Panc1 (cell line): Measurements from ENCODE around the gene CPA5. TPM values are rescaled to one million over a fixed set of nuclear protein-coding genes. Genes with fewer than 3 reads are reported as not detected.

ENCODE experiments used
- ATAC-seq: fragments of 200-7000 bp; cut with Tn5 transposase; 2 replicates; pipeline ENCODE4 v1.9.1; 2020; ENCODE audit warnings: mild to moderate bottlenecking, moderate library complexity
- BruUV-seq: library from RNA; stranded (reverse); fragments of 400-500 nt; replicated peaks from 2 replicates; lab custom pipeline; 2021; lab: Mats Ljungman, UMichigan
- CTCF ChIA-PET: fragments of 300-600 bp; sonication (Branson Sonifier 250); formaldehyde crosslinking; loops from one replicate; lab custom pipeline; 2022; ENCODE audit warnings: antibody characterized with exemption; lab: Charles Lee
- POLR2A ChIA-PET: fragments of 300-600 bp; sonication (Branson Sonifier 250); formaldehyde crosslinking; loops from one replicate; lab custom pipeline; 2022; ENCODE audit warnings: antibody characterized with exemption; lab: Charles Lee
- DNase-seq: peaks from one replicate; pipeline ENCODE4 v3.0.0-alpha.2; 2010; ENCODE audit warnings: low read depth, low spot score
- H3K27ac ChIP-seq: 2 replicates; pipeline ENCODE4 v1.5.1; 2011; ENCODE audit warnings: mild to moderate bottlenecking, low read length, inconsistent platforms
- H3K27me3 ChIP-seq: fragments of 200-500 bp; sonication (Bioruptor generic); 2 replicates; pipeline ENCODE4 v1.6.0; 2014; ENCODE audit warnings: low read length, inconsistent platforms; ENCODE audit not compliant: control insufficient read depth, insufficient read depth
- H3K36me3 ChIP-seq: fragments of 200-500 bp; sonication (Bioruptor generic); 2 replicates; pipeline ENCODE4 v1.5.1; 2014; ENCODE audit warnings: inconsistent platforms, mild to moderate bottlenecking, low read length, moderate library complexity; ENCODE audit not compliant: control insufficient read depth, insufficient read depth
- H3K4me1 ChIP-seq: 2 replicates; pipeline ENCODE4 v1.5.1; 2011; ENCODE audit warnings: inconsistent platforms, mild to moderate bottlenecking, low read length, moderate library complexity; ENCODE audit not compliant: control insufficient read depth, insufficient read depth
- H3K4me3 ChIP-seq, 2 experiments: 2 replicates each; pipeline ENCODE4 v1.5.1; 2011 to 2012; ENCODE audit warnings: low read depth in 2 of 2, low read length in 2 of 2, mild to moderate bottlenecking in 2 of 2, inconsistent platforms in 1 of 2, moderate library complexity in 1 of 2
- H3K9me3 ChIP-seq: fragments of 200-500 bp; sonication (Bioruptor generic); 2 replicates; pipeline ENCODE4 v1.5.1; 2014; ENCODE audit warnings: low read depth, mild to moderate bottlenecking, inconsistent platforms, low read length, moderate library complexity; ENCODE audit not compliant: control insufficient read depth, insufficient read depth
- POLR2AphosphoS5 ChIP-seq: IDR thresholded peaks from 2 replicates; pipeline ENCODE4 v1.6.1; 2012; ENCODE audit warnings: mild to moderate bottlenecking, low read depth, low read length, moderate library complexity
- SIN3A ChIP-seq: IDR thresholded peaks from 2 replicates; pipeline ENCODE4 v1.6.1; 2012; ENCODE audit warnings: low read depth, mild to moderate bottlenecking, low read length, moderate library complexity, borderline replicate concordance; ENCODE audit not compliant: insufficient read depth
- TCF7L2 ChIP-seq: IDR thresholded peaks from 2 replicates; pipeline ENCODE4 v1.6.1; 2011; ENCODE audit warnings: mild to moderate bottlenecking, low read depth, low read length, inconsistent platforms
- in situ Hi-C: cut with HindIII; loops from 2 replicates; pipeline ENCODE4 v1.10.0; 2016; ENCODE audit warnings: low sequenced_read_pairs, low pct_unique_long_range_greater_than_20kb
- intact Hi-C: fragments of 100-400 bp; cut with micrococcal nuclease; formaldehyde crosslinking; loops from one replicate; pipeline ENCODE4 v1.10.0; 2022; ENCODE audit not compliant: unreplicated experiment
- total RNA-seq: library from RNA; stranded (reverse); gene quantifications from one replicate; pipeline ENCODE4 v1.2.1, GENCODE V29; 2021; ENCODE audit not compliant: unreplicated experiment
- TF ChIP-seq, protein P1 (sequence below): fragments of 450-650 bp; IDR thresholded peaks from 2 replicates; pipeline ENCODE4 v1.5.1; 2017; ENCODE audit warnings: mild to moderate bottlenecking
- TF ChIP-seq, protein P2 (sequence below), 2 experiments: IDR thresholded peaks; 2 replicates each; pipeline ENCODE4 v1.6.1; 2011 to 2012; ENCODE audit warnings: low read depth in 2 of 2, control low read depth in 1 of 2, low read length in 1 of 2, mild to moderate bottlenecking in 1 of 2, moderate library complexity in 1 of 2; ENCODE audit not compliant: insufficient read depth in 1 of 2

Gene CPA5
- total RNA-seq, 1 experiment from 2014 or later, result not detected

DNA sequence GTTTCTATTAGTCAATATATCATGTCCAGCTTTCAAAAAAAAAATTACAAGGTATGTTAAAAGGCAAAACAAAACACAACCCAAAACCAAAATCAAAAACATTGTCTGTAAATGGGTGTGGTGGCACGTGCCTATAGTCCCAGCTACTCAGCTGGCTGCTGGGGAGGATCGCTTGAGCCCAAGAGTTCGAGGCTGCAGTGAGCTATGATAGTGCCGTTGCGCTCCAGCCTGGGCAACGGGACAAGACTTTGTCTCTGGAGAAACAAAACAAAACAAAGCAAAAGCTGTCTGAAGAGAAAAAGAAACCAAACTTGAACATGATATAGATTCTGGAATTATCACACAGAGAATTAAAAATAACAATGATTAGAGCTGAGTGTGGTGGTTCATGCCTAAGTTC, 10.3 kb upstream of the CPA5 start:
- Histone ChIP-seq H3K27ac (no peak overlapping the region), H3K27me3 (no peaks in the 10 kb centered on the region), H3K36me3 (no peaks in the 10 kb centered on the region), H3K9me3 (no peaks in the 10 kb centered on the region), H3K4me3 (no peak overlapping the region), H3K4me1 (no peaks in the 10 kb centered on the region)
- in situ Hi-C loops (no loop called here), intact Hi-C loops (no loop called here)
- no TSS peak for BruUV-seq
- no peak for TF ChIP-seq SIN3A
- TF ChIP-seq, protein P1, sequence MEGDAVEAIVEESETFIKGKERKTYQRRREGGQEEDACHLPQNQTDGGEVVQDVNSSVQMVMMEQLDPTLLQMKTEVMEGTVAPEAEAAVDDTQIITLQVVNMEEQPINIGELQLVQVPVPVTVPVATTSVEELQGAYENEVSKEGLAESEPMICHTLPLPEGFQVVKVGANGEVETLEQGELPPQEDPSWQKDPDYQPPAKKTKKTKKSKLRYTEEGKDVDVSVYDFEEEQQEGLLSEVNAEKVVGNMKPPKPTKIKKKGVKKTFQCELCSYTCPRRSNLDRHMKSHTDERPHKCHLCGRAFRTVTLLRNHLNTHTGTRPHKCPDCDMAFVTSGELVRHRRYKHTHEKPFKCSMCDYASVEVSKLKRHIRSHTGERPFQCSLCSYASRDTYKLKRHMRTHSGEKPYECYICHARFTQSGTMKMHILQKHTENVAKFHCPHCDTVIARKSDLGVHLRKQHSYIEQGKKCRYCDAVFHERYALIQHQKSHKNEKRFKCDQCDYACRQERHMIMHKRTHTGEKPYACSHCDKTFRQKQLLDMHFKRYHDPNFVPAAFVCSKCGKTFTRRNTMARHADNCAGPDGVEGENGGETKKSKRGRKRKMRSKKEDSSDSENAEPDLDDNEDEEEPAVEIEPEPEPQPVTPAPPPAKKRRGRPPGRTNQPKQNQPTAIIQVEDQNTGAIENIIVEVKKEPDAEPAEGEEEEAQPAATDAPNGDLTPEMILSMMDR, result no peak
- TF ChIP-seq, protein P2, sequence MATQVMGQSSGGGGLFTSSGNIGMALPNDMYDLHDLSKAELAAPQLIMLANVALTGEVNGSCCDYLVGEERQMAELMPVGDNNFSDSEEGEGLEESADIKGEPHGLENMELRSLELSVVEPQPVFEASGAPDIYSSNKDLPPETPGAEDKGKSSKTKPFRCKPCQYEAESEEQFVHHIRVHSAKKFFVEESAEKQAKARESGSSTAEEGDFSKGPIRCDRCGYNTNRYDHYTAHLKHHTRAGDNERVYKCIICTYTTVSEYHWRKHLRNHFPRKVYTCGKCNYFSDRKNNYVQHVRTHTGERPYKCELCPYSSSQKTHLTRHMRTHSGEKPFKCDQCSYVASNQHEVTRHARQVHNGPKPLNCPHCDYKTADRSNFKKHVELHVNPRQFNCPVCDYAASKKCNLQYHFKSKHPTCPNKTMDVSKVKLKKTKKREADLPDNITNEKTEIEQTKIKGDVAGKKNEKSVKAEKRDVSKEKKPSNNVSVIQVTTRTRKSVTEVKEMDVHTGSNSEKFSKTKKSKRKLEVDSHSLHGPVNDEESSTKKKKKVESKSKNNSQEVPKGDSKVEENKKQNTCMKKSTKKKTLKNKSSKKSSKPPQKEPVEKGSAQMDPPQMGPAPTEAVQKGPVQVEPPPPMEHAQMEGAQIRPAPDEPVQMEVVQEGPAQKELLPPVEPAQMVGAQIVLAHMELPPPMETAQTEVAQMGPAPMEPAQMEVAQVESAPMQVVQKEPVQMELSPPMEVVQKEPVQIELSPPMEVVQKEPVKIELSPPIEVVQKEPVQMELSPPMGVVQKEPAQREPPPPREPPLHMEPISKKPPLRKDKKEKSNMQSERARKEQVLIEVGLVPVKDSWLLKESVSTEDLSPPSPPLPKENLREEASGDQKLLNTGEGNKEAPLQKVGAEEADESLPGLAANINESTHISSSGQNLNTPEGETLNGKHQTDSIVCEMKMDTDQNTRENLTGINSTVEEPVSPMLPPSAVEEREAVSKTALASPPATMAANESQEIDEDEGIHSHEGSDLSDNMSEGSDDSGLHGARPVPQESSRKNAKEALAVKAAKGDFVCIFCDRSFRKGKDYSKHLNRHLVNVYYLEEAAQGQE (IDR thresholded peaks at IDR 0.05; ENCODE audit: insufficient read depth in 1 of 2, low read depth in 2 of 2, low read length in 1 of 2), result no peak
- no peak for TF ChIP-seq TCF7L2
- TF ChIP-seq POLR2AphosphoS5, result no peak
- ChIA-PET CTCF (no interaction called here), POLR2A (no interaction called here)
- no peak for DNase-seq
- no peak for ATAC-seq

DNA sequence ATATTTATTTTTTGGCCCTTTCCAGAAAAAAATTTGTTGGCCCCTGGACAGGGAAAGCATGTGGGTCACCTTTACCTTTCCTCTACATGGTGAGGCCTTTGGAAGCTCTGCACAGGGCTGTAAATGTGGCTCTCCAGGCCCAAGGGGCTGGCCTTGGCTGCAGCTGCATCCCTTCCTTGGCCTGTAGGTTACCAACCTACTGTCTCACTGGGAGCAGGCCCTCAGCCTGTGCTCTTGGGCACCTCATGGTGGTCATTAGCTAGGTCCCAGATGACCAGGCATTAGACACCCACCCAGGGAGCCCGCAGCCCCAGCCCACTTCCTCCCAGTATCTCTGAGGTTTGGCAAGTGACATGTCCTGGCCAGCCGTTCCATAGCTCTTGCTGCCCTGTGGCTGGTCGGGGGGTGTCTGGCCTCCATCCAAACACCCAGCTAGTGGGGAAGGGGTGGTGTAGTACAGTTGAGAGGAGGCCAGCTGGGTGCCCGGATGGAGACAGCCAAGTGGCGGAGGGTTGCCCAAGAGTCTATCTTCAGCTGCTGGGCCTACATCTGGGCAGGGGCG, 7.1 kb upstream of the CPA5 start:
- DNase-seq (no peak), ATAC-seq (no peak; the same call in 1 of the 2 replicates)
- intact Hi-C loops (no loop called here), in situ Hi-C loops (no loop called here)
- Histone ChIP-seq H3K4me3 (no peak overlapping the region), H3K4me1 (no peaks in the 10 kb centered on the region), H3K27me3 (no peaks in the 10 kb centered on the region), H3K9me3 (peaks cover 4% of the 10 kb centered on the region; the same call in 1 of the 2 replicates), H3K27ac (no peak overlapping the region), H3K36me3 (no peaks in the 10 kb centered on the region)
- TF ChIP-seq SIN3A (no peak), POLR2AphosphoS5 (no peak), TCF7L2 (no peak)
- TF ChIP-seq, protein P2 (IDR thresholded peaks at IDR 0.05; ENCODE audit: insufficient read depth in 1 of 2, low read depth in 2 of 2, low read length in 1 of 2), result no peak
- TF ChIP-seq, protein P1, result no peak
- POLR2A ChIA-PET, result no interaction called here
- no TSS peak for BruUV-seq
- CTCF ChIA-PET, result interaction anchor here (0.7 kb wide), 1 partner anchor 23 kb away, joined by 4 read pairs; no protein-coding TSS in a partner anchor
